GM23248 (cell line): ENCODE measurements around the gene GPC3. TPM values are rescaled to one million over a fixed set of nuclear protein-coding genes. Genes with fewer than 3 reads are reported as not detected.
"Not testable (repeated sequence)": the region's sequence is repeated elsewhere in the genome, so short reads cannot be mapped to it uniquely, and the experiment has no call there.

ENCODE experiments used
- DNase-seq: peaks from one replicate; pipeline ENCODE4 v3.0.0-alpha.2; 2015
- H2AFZ ChIP-seq: fragments of 200-600 bp; sonication (generic); 2 replicates; pipeline ENCODE4 v1.6.1; 2016; ENCODE audit warnings: antibody characterized with exemption
- H3F3A ChIP-seq: fragments of 200-600 bp; sonication (generic); 2 replicates; pipeline ENCODE4 v1.6.1; 2016; ENCODE audit warnings: mild to moderate bottlenecking, antibody characterized with exemption, mixed run types; ENCODE audit not compliant: insufficient read depth
- H3K27ac ChIP-seq: fragments of 200-600 bp; sonication (generic); 2 replicates; pipeline ENCODE4 v1.5.1; 2016; ENCODE audit warnings: mild to moderate bottlenecking
- H3K27me3 ChIP-seq: fragments of 200-600 bp; sonication (generic); replicated peaks from 2 replicates; pipeline ENCODE4 v1.6.1; 2016; ENCODE audit warnings: mild to moderate bottlenecking; ENCODE audit not compliant: insufficient read depth
- H3K36me3 ChIP-seq: fragments of 200-600 bp; sonication (generic); 2 replicates; pipeline ENCODE4 v1.6.1; 2016; ENCODE audit warnings: low read depth, mild to moderate bottlenecking
- H3K4me1 ChIP-seq: fragments of 200-600 bp; sonication (generic); 2 replicates; pipeline ENCODE4 v1.6.1; 2016; ENCODE audit warnings: mild to moderate bottlenecking; ENCODE audit not compliant: insufficient read depth
- H3K4me2 ChIP-seq: fragments of 200-600 bp; sonication (generic); one replicate; pipeline ENCODE4 v1.6.1; 2016; ENCODE audit warnings: mild to moderate bottlenecking; ENCODE audit not compliant: unreplicated experiment
- H3K4me3 ChIP-seq: fragments of 200-600 bp; sonication (generic); 2 replicates; pipeline ENCODE4 v1.5.1; 2016; ENCODE audit warnings: mild to moderate bottlenecking
- H3K79me2 ChIP-seq: fragments of 200-600 bp; sonication (generic); 2 replicates; pipeline ENCODE4 v1.6.1; 2016; ENCODE audit warnings: mild to moderate bottlenecking; ENCODE audit not compliant: insufficient read depth
- H3K9ac ChIP-seq: fragments of 200-600 bp; sonication (generic); 2 replicates; pipeline ENCODE4 v1.6.1; 2016; ENCODE audit warnings: mild to moderate bottlenecking
- H3K9me2 ChIP-seq: fragments of 200-600 bp; sonication (generic); 2 replicates; pipeline ENCODE4 v1.6.1; 2016; ENCODE audit warnings: mixed run types, mild to moderate bottlenecking, moderate library complexity; ENCODE audit not compliant: insufficient read depth
- H3K9me3 ChIP-seq: fragments of 200-600 bp; sonication (generic); one replicate; pipeline ENCODE4 v1.6.1; 2017; ENCODE audit warnings: low read depth
- H4K20me1 ChIP-seq: fragments of 200-600 bp; sonication (generic); 2 replicates; pipeline ENCODE4 v1.6.0; 2016; ENCODE audit not compliant: insufficient read depth
- EZH2 ChIP-seq: fragments of 200-600 bp; sonication (generic); IDR thresholded peaks from 2 replicates; pipeline ENCODE4 v1.6.1; 2018; ENCODE audit warnings: antibody characterized with exemption, mild to moderate bottlenecking; ENCODE audit not compliant: insufficient read depth, poor library complexity, severe bottlenecking
- EZH2phosphoT487 ChIP-seq: fragments of 200-600 bp; sonication (generic); IDR thresholded peaks from 2 replicates; pipeline ENCODE4 v1.6.1; 2018; ENCODE audit warnings: antibody characterized with exemption, moderate library complexity, mild to moderate bottlenecking, low read depth; ENCODE audit not compliant: insufficient read depth
- WGBS, 2 experiments: methylation state at CpG; one replicate each; pipeline ENCODE4 v1.1.6; 2015 to 2017; ENCODE audit warnings: low lambda C conversion rate in 2 of 2, low coverage in 1 of 2; ENCODE audit errors: missing lambda C conversion rate in 2 of 2; 5-methylcytosine and 5-hydroxymethylcytosine counted together
- in situ Hi-C: fragments of 300-500 bp; cut with MboI; formaldehyde crosslinking; loops from 2 replicates; pipeline ENCODE4 v1.15.0; 2020
- polyA plus RNA-seq: library from polyadenylated mRNA; unstranded; fragments of >200 nt; fragmentation: Nextera tagmentation; extraction: Ambion mirVana; gene quantifications from 2 replicates; pipeline ENCODE4 v1.2.1, GENCODE V29; 2016
- total RNA-seq: library from RNA; depleted of rRNA; stranded (reverse); fragments of >200 nt; shearing (Covaris generic); gene quantifications from 2 replicates; pipeline ENCODE4 v1.2.3, GENCODE V29; 2014

Gene GPC3
- total and polyA plus RNA-seq, 2 experiments from 2014 or later, result not detected

GRCh38 chrX:133633950-133634349 is 351.4 kb downstream of the GPC3 start:
- DNase-seq, result no peak
- Histone ChIP-seq H3K79me2 (no peaks in the 10 kb centered on the region), H2AFZ (no peak overlapping the region), H4K20me1 (no peaks in the 10 kb centered on the region), H3K9ac (no peak overlapping the region), H3K9me2 (no peaks in the 10 kb centered on the region), H3F3A (no peaks in the 10 kb centered on the region), H3K9me3 (no peaks in the 10 kb centered on the region), H3K27me3 (no peaks in the 10 kb centered on the region), H3K4me2 (no peak overlapping the region), H3K36me3 (no peaks in the 10 kb centered on the region), H3K4me1 (no peaks in the 10 kb centered on the region), H3K4me3 (no peak overlapping the region), H3K27ac (no peak overlapping the region)
- TF ChIP-seq EZH2 (no peak), EZH2phosphoT487 (no peak)
- in situ Hi-C loops, result no loop called here
- 77 to 85% methylated on average over 1 of the region's 1 CpG for WGBS, 2 experiments

DNA sequence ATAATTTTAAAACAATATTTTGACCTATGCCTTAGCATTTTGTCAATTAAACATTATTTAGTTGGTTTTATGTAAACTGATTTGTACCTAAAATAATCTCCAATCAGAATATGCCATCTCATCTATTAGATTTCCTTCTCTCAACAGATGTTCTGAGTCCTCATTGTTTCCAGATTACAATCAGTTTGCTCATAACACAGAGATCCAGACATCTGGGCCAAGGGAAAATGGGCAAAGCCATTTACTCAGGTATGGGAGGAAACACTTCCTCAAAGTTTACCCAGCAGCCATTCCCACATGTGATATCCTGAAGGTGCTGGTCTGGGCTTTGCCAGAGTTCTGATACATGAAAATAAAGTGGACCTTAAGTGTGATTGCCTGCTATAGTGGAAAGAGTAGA is 352.2 kb downstream of the GPC3 start:
- Histone ChIP-seq H3F3A (no peaks in the 10 kb centered on the region), H3K9ac (no peak overlapping the region), H3K9me2 (no peaks in the 10 kb centered on the region), H4K20me1 (no peaks in the 10 kb centered on the region), H3K9me3 (no peaks in the 10 kb centered on the region), H3K27ac (no peak overlapping the region), H3K27me3 (no peaks in the 10 kb centered on the region), H3K4me1 (no peaks in the 10 kb centered on the region), H3K79me2 (no peaks in the 10 kb centered on the region), H3K4me2 (no peak overlapping the region), H2AFZ (no peak overlapping the region), H3K4me3 (no peak overlapping the region), H3K36me3 (no peaks in the 10 kb centered on the region)
- in situ Hi-C loops, result no loop called here
- DNase-seq, result peak; percentile 20
- TF ChIP-seq EZH2, result no peak
- no peak for TF ChIP-seq EZH2phosphoT487

DNA sequence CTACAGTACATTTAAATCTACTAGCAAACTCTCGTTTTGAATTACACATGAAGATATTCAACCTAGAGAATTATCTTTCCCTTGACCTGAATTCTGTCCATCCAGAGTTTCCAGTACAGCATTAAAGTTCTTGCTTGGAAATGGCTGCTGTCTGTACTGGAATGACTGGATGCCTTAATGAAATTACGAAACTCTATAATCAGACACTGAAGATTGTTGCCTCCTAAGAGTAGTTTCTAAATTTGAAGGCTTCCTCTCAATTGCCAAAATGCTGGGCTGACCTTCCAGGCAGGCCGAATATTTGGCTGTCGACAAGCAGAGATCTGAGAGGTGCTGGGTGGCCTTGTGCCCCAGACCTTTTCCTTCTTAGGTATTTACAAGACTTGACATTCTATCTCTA is 355.0 kb downstream of the GPC3 start:
- H3K79me2 ChIP-seq, result no peaks in the 10 kb centered on the region
- no peaks in the 10 kb centered on the region for H3K27me3 ChIP-seq
- H3K9ac ChIP-seq, result no peak overlapping the region
- no peak overlapping the region for H3K4me3 ChIP-seq
- no peaks in the 10 kb centered on the region for H3F3A ChIP-seq
- H4K20me1 ChIP-seq, result no peaks in the 10 kb centered on the region
- no peaks in the 10 kb centered on the region for H3K36me3 ChIP-seq
- no peaks in the 10 kb centered on the region for H3K9me3 ChIP-seq
- no peak for TF ChIP-seq EZH2
- no peak for TF ChIP-seq EZH2phosphoT487
- H3K9me2 ChIP-seq, result no peaks in the 10 kb centered on the region
- no peak overlapping the region for H3K4me2 ChIP-seq
- H3K4me1 ChIP-seq, result no peaks in the 10 kb centered on the region
- in situ Hi-C loops, result no loop called here
- H3K27ac ChIP-seq, result no peak overlapping the region
- no peak for DNase-seq
- H2AFZ ChIP-seq, result no peak overlapping the region
- WGBS, 2 experiments, result 78 to 79% methylated on average over 4 of the region's 4 CpGs

GRCh38 chrX:133627673-133628072 is 357.7 kb downstream of the GPC3 start:
- TF ChIP-seq EZH2 (no peak), EZH2phosphoT487 (no peak)
- no peaks in the 10 kb centered on the region for H4K20me1 ChIP-seq
- H3K27me3 ChIP-seq, result no peaks in the 10 kb centered on the region
- no peaks in the 10 kb centered on the region for H3F3A ChIP-seq
- in situ Hi-C loops, result no loop called here
- no peak overlapping the region for H3K9ac ChIP-seq
- H2AFZ ChIP-seq, result no peak overlapping the region
- no peaks in the 10 kb centered on the region for H3K36me3 ChIP-seq
- H3K4me2 ChIP-seq, result no peak overlapping the region
- no peaks in the 10 kb centered on the region for H3K9me3 ChIP-seq
- H3K4me1 ChIP-seq, result no peaks in the 10 kb centered on the region
- H3K4me3 ChIP-seq, result no peak overlapping the region
- no peaks in the 10 kb centered on the region for H3K9me2 ChIP-seq
- no peaks in the 10 kb centered on the region for H3K79me2 ChIP-seq
- 74 to 85% methylated on average over 4 of the region's 4 CpGs for WGBS, 2 experiments
- no peak for DNase-seq
- no peak overlapping the region for H3K27ac ChIP-seq

GRCh38 chrX:133621384-133621783 is 364.0 kb downstream of the GPC3 start:
- H3K4me3 ChIP-seq, H3K27ac ChIP-seq, H3F3A ChIP-seq, H3K79me2 ChIP-seq, H3K9me2 ChIP-seq, H3K27me3 ChIP-seq, H3K9ac ChIP-seq, H3K4me1 ChIP-seq, H2AFZ ChIP-seq, H4K20me1 ChIP-seq, H3K9me3 ChIP-seq, in situ Hi-C loops, H3K4me2 ChIP-seq, H3K36me3 ChIP-seq, DNase-seq: not testable (repeated sequence)
- 58 to 62% methylated on average over 8 to 10 of the region's 10 CpGs for WGBS, 2 experiments
